C4-2B (cell line): ENCODE results near the gene BLVRA.
"Not testable (repeated sequence)": the region's sequence is repeated elsewhere in the genome, so short reads cannot be mapped to it uniquely, and the experiment has no call there.

Source experiments
- CTCF ChIP-seq: fragments of 450-650 bp; conservative IDR thresholded peaks from 2 replicates; pipeline ENCODE4 v1.5.1; 2017; ENCODE audit warnings: mild to moderate bottlenecking
- ZFX ChIP-seq: fragments of 450-650 bp; IDR thresholded peaks from 2 replicates; pipeline ENCODE4 v1.6.1; 2017

- not testable (repeated sequence) for TF ChIP-seq CTCF, ZFX
Observed at GRCh38 chr7:43731494-43731893, 27.0 kb upstream of the BLVRA start.
